ENCODE measurements around the gene AMELX.

AMELX gene

DNA sequence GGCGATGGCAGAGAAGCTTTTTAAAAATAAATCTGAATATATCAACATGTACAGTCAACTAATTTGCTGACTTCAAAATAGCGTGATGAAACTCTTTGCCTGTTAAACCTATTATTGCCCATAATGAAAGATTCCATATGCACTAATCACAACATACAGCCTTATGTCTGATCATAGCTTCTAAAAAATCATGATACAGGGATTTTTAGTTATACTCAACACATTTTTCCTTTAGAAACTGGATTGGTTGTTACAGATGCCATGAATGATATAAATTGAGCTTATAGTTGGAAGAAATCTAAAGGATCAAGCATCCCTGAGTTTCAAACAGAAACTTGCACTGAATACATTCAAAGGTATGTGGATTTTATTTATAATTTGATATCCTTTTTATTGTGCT, at the start of gene AMELX:
Gene AMELX (plus strand): TSS at position 301 of the 400 bp plus-strand sequence. CDS start 1,376 bp downstream, outside the sequence.
- no peak for DNase-seq

DNA sequence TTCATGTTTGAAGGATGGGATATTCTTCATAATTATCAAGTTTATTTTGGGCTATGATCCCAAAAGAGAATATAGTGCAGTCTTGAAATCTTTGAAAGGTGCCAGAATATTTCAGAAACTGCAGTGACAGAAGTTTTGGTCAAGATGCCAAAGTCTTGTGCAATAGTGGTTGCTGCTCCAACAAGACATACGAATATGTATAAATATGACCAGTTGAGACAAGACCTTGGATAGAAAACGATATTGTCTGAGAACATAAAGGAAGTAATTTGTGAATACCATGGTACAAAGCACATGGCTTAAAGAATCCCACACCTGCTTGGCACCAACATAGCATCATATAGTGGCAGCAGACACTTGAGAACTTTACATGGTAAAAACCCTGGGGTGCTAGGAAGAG, 48.6 kb upstream of the AMELX start:
- peak; percentile 31 for DNase-seq

DNA sequence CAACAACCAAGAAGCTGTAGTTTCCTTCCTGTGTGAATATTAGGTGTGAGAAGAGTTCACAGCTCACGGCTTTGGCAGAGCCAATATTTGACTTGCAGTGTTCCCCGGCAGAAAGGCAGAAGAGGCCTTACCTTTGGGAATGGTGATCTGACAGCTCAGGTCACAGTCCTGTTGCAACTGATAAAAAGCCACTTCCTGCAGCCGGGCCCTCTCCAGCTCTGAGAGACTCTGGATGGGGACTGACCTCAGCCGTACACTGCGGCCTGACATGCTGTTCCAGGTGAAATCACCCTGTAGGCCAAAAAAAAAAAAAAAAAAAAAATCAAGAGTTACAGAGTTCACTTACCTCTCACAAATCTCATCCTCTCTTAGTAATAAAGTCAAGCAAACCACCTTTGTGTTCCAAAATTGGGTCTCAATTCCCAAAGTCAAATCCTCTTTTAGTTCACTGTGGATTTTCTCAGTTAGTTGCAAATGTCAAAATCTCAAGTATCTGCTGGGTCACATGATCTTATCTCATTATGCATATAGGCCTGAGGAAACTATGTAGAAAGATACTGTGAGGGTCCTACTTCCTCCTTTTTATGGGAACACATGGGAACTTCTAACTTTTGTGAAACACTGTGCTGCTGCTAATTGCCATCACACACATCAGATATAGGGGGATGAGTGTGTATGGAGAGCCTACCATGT, 38.6 kb upstream of the AMELX start:
- no peak for DNase-seq

GRCh38 chrX:11257290-11257689, 35.9 kb upstream of the AMELX start:
- no peak for DNase-seq

GRCh38 chrX:11257711-11258110, 35.5 kb upstream of the AMELX start:
- DNase-seq = no peak

DNA sequence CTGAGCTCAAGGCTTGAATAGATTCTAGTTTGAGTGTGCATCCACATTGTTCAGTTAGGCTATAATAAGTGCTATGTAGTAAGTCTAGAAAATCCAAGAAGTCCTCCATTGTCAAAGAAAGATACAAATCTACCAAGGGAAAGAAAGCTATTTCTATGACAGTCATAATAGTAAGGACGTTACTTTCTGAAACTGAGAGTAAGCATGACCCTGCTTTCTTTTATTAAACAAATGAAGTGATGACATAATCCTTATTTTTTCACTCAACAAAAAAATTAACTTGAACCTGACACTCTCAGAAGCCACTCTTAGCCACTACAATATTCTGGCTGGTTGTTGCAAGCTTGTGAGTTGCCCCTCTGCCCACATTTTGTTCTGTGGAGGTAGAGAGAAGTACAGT, 33.8 kb upstream of the AMELX start:
- DNase-seq = no peak

DNA sequence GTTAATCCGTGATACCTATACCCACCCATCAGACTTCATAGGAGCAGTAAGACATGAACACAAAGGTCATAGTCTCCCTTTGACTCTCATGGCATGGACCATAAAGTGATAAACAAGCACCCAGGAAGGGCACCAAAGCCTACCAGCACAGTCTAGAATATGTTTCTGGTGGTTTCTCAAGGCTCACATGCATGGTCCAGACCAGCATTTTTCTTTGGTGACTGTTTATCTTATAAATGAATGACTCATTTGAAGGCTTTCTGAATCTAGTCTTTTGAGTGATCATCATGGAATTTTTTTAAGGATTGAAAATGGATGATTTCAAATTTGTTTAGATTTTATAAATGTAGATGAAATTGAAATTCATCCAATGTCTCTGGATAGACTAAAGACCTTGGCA, 32.0 kb upstream of the AMELX start:
- DNase-seq = no peak

DNA sequence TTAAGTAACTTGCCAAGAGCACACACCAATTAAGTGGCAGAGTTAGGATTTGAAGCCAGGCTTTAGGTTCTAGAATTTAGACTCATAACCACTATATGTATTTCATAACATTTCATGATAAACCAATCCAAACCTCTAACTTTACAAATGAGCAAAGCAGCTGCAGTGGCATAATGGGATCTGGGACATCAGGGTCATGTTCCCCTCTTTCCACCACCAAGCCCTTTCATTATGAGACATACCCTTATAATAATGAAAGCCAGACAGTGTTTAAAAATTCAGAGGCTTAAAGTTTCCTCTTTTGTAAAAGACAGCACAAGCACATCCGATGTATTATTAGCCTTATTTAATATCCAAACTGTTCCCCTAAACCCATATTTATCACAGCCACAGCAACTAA, 28.3 kb upstream of the AMELX start:
- DNase-seq = no peak

DNA sequence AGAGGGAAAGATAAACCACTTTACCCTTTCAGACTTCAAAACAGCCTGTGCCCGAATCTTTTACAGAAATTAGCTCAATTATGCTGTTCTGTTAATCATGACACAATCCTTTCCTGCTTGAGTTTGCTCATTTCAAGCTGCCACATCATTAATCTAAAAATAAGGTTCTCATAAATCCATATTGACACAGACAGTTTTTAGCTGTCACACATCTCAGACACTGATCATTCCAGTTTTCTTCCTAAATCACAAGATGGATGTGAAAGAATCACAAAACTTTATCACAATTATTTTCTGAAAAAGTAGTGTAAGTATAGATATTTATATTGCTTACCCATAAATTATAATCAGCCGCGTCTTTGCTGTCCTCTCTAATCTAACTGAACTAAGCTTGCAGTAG, 27.9 kb upstream of the AMELX start:
- DNase-seq = no peak

DNA sequence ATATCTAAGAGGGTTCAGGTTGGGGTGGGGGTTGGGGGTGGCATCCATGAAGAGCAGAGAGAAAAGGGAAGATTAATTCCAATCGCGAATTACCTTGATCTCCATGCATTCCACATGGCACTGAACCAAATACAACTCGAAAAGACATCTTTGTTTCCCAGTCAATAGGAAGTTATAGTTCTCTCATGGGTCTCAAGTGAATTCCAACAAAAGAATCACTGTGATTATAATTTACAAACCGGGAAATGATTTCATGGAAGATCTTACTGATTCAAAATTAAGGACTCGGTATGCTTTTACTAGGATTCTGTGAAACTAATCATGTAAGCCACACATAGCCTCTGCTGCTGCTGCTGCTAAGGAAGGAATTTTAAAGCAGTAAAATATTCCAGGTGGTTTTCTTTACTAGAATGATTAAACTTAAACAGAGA, 26.6 kb upstream of the AMELX start:
- DNase-seq = no peak

GRCh38 chrX:11267425-11267824, 25.8 kb upstream of the AMELX start:
- no peak for DNase-seq

DNA sequence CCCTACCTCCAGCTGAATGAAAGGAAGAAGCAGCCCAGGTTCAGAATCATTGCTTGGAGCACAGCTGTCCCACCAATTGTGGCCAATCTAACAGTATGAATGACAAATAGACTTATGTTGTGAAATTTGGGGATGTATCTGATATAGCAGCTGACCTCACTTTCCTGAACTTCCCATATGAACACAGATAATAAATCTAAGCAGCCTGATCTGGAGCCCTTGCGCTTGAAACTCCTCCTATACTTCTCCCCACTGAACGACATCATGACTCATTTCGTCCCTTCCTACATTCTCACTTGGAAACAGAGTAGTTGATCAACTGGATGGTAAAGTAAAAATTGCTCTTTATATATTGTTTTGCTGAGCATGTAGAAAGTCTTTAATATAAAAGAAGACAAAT, 24.2 kb upstream of the AMELX start:
- DNase-seq = no peak

DNA sequence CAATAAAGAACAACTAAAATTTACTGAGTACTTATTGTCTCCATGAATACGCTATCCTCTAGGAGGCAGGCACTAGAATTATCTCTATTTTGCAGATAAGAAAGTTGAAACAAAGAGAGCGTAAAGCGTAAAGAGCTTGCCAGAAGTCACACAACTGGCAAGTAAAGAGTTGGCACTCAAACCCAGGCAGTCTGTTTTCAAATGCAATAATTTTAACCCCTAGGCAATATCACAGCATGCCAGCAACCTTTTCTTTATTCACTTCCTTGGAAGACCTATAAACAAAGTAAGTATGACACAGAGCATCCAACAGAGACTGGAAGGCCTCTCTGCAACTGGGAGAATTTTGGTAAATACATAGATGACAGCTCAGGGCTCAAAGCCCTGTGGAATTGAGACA, 23.2 kb upstream of the AMELX start:
- DNase-seq = no peak

- no peak for DNase-seq
Observed at GRCh38 chrX:11272290-11272689, 20.9 kb upstream of the AMELX start.

GRCh38 chrX:11272863-11273262, 20.4 kb upstream of the AMELX start:
- no peak for DNase-seq

DNA sequence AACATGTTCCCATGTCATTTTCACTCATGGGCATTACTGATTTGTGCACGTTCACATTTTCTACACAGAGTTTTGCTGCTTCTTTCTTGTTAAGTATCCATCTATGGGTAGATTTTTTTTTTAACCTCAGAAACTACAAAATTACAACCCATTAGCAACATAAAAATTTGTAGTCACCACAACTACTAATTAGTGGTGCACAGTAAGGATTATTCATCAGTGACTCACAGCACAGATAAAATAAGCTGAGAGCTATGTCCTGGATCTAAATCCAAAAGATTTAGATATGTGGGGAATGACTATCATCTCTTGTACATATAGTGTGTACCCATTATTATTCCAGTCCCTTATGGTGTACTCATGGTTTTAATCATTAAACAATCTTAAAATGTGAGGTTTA, 19.7 kb upstream of the AMELX start:
- no peak for DNase-seq

DNA sequence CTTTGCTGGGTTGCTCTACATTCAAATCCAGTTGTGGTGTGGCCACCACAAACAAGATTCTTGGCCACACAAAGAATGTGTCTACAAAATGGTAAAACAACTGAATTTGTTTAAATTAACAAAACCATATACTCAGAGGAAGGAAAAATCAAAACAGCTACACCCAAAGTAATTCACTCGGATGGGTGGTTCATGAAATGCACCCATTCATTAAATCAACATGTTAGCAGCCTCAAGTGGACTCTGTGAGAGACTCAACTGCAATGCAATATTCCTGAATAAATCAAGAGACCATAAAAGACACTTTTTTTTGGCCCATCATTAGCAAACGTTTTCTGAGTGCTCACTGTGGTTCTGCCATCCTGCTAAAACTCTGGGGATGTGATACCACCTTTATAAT, 11.2 kb upstream of the AMELX start:
- DNase-seq = no peak

DNA sequence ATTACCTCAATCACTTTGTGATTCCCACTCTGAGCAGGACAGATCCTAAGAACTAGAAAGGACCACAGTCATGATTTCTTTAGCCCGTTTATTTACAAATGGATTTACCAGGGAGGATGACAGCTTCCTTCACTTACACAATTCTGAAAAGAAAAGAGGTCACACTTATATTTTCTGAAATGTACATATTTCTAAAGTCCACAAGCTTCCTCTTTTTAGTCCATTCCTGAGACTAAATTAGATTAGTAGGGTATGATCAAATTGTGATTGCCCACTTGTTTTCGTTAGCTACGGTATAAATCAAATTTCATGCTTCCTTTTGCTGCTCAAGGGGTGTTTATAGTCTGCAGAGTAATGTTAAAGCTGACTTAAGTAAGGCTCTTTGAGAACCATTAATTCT, 7.6 kb upstream of the AMELX start:
- no peak for DNase-seq

GRCh38 chrX:11287505-11287904, 5.7 kb upstream of the AMELX start:
- no peak for DNase-seq

- DNase-seq = no peak
Observed at GRCh38 chrX:11290416-11291102, 2.7 kb upstream of the AMELX start.

DNA sequence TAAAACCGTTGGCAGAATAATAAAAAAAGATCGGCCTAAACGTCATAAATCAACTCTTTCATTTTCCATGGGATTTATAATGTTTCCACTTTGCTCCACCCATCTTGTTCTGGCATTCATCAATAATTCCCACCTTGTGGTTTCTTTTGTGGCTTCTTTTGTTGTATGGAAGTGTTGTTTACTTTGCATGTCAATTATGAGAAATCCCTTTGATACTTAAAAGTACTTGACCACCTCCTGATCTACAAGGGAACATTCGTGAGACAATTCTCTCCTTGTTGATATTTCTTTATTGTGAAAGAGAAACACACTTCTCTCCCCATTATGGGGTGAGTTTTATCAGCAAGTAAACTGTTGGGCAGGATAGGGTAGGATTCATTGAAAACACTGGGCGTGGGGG, 2.8 kb downstream of the AMELX start:
- DNase-seq = no peak

- DNase-seq = no peak
Observed at GRCh38 chrX:11298600-11298999, 5.4 kb downstream of the AMELX start.

- DNase-seq = no peak
Observed at GRCh38 chrX:11304829-11305228, 11.6 kb downstream of the AMELX start.

DNA sequence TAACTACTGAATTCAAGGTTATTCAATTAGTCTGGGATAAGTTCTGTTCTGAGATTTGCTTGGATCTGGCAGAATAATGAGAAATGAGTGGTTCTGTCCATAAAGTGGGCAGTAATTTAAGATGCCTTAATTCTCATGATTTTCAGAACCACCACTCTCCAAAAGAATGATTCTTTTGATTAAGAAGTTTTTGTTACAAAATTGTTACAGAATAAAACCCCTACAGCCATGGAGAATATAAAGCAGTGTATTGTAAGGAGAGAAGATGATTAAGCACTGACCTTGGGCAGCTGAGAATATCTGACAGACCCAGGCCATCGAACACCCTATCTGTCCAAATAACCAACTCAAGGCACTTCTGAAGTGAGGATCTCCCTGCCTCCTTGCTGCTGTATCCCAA, 12.4 kb downstream of the AMELX start:
- no peak for DNase-seq

DNA sequence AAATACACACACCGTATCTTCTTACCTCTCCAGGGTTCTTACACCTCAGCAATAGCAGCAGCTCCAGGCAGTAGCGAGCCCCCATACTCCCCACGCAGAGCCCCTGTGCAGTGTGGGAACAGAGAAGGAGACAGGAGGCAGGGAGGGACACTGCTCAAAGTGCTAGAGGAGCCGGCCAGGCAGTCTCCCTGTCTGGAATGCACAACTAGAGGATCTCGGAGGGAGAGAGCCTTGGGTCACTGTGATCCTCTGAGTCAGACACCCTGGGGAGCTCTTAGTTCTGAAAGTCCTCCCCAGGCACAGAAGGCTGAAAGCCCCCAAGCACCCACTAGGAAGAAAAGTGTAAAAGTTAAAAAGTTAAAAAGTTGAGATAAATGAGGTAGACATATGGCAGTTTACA, 16.0 kb downstream of the AMELX start:
- DNase-seq = no peak

Data from left hindlimb (tissue), 1 donor.